Breast epithelium (tissue), 3 donors: ENCODE measurements around the gene ZNF423.

Experiments
- POLR2A ChIP-seq: fragments of 450-650 bp; IDR thresholded peaks from one replicate; pipeline ENCODE4 v1.6.1; 2016; ENCODE audit warnings: antibody characterized with exemption, mild to moderate bottlenecking, moderate library complexity
- TF ChIP-seq, protein P1 (sequence below), 3 donors: fragments of 450-650 bp; IDR thresholded peaks; one replicate each; pipeline ENCODE4 v1.5.1; 2016 to 2017; ENCODE audit warnings: antibody characterized with exemption in 3 of 3, mild to moderate bottlenecking in 3 of 3, moderate library complexity in 3 of 3

- no peak for TF ChIP-seq POLR2A
- TF ChIP-seq, protein P1, sequence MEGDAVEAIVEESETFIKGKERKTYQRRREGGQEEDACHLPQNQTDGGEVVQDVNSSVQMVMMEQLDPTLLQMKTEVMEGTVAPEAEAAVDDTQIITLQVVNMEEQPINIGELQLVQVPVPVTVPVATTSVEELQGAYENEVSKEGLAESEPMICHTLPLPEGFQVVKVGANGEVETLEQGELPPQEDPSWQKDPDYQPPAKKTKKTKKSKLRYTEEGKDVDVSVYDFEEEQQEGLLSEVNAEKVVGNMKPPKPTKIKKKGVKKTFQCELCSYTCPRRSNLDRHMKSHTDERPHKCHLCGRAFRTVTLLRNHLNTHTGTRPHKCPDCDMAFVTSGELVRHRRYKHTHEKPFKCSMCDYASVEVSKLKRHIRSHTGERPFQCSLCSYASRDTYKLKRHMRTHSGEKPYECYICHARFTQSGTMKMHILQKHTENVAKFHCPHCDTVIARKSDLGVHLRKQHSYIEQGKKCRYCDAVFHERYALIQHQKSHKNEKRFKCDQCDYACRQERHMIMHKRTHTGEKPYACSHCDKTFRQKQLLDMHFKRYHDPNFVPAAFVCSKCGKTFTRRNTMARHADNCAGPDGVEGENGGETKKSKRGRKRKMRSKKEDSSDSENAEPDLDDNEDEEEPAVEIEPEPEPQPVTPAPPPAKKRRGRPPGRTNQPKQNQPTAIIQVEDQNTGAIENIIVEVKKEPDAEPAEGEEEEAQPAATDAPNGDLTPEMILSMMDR (IDR thresholded peaks at IDR 0.05), result no peak
Observed at GRCh38 chr16:49716339-49716934, 139.5 kb downstream of the ZNF423 start.
